SK-N-SH (cell line): ENCODE results near the gene HSD17B7. TPM values are rescaled to one million over a fixed set of nuclear protein-coding genes. Genes with fewer than 3 reads are reported as not detected.

Source experiments
- CTCF ChIA-PET: fragments of 300-600, 350-600 bp; formaldehyde crosslinking; extraction: SDS; loops from one replicate; lab custom pipeline; 2021; lab: Yijun Ruan, JAX
- POLR2A ChIA-PET: fragments of 350-600 bp; sonication (Branson Sonifier 250); formaldehyde crosslinking; extraction: SDS; loops from one replicate; lab custom pipeline; 2020; ENCODE audit warnings: antibody characterized with exemption, inconsistent platforms; lab: Yijun Ruan, JAX
- DNase-seq: peaks from one replicate; pipeline ENCODE4 v3.0.0; 2012
- H2AFZ ChIP-seq: fragments of 200-600 bp; sonication (generic); 2 replicates; pipeline ENCODE4 v1.8.1; 2016; ENCODE audit warnings: antibody characterized with exemption, mild to moderate bottlenecking, low read depth
- H3F3A ChIP-seq: fragments of 200-600 bp; sonication (generic); replicated peaks from 2 replicates; pipeline ENCODE3; 2016; ENCODE audit warnings: antibody characterized with exemption, mild to moderate bottlenecking; ENCODE audit not compliant: insufficient read depth
- H3K27ac ChIP-seq, 2 experiments: fragments of 200-500 bp in 1 of 2; fragments of 200-600 bp in 1 of 2; sonication (Bioruptor generic) in 1 of 2; sonication (generic), shearing (Covaris generic) in 1 of 2; 2 replicates each; pipeline versions ENCODE4 v1.5.1 to v1.6.1; 2014 to 2016; ENCODE audit warnings: low read depth in 2 of 2, inconsistent platforms in 1 of 2, low read length in 1 of 2, mild to moderate bottlenecking in 1 of 2, mixed read lengths in 1 of 2
- H3K27me3 ChIP-seq: fragments of 200-600 bp; sonication (generic), shearing (Covaris generic); 2 replicates; pipeline ENCODE4 v1.6.1; 2016; ENCODE audit warnings: mixed run types; ENCODE audit not compliant: insufficient read depth
- H3K36me3 ChIP-seq, 2 experiments: fragments of 200-500 bp in 1 of 2; fragments of 200-600 bp in 1 of 2; sonication (Bioruptor generic) in 1 of 2; sonication (generic) in 1 of 2; replicated peaks in 1 of 2; 2 replicates each; pipeline versions ENCODE3 to v1.5.1; 2014 to 2016; ENCODE audit warnings: low read length in 1 of 2, mild to moderate bottlenecking in 1 of 2; ENCODE audit not compliant: insufficient read depth in 2 of 2, control insufficient read depth in 1 of 2
- H3K4me1 ChIP-seq, 2 experiments: fragments of 200-500 bp in 1 of 2; fragments of 200-600 bp in 1 of 2; sonication (Bioruptor generic) in 1 of 2; sonication (generic), shearing (Covaris generic) in 1 of 2; 2 replicates each; pipeline versions ENCODE4 v1.5.1 to v1.6.1; 2014 to 2016; ENCODE audit warnings: low read depth in 1 of 2, low read length in 1 of 2, mixed run types in 1 of 2; ENCODE audit not compliant: insufficient read depth in 2 of 2, control insufficient read depth in 1 of 2
- H3K4me2 ChIP-seq: fragments of 200-600 bp; sonication (generic), shearing (Covaris generic); 2 replicates; pipeline ENCODE4 v1.6.1; 2017; ENCODE audit warnings: mixed run types
- H3K4me3 ChIP-seq, 2 experiments: fragments of 200-500 bp in 1 of 2; fragments of 200-600 bp in 1 of 2; sonication (Bioruptor generic) in 1 of 2; sonication (generic), shearing (Covaris generic) in 1 of 2; 2 replicates each; pipeline versions ENCODE4 v1.5.1 to v1.8.1; 2014 to 2016; ENCODE audit warnings: low read depth in 2 of 2, inconsistent platforms in 1 of 2, low read length in 1 of 2, mild to moderate bottlenecking in 1 of 2, mixed read lengths in 1 of 2, moderate library complexity in 1 of 2
- H3K79me2 ChIP-seq: fragments of 200-600 bp; sonication (generic); 2 replicates; pipeline ENCODE4 v1.8.1; 2017; ENCODE audit warnings: mild to moderate bottlenecking; ENCODE audit not compliant: insufficient read depth
- H3K9ac ChIP-seq: fragments of 200-600 bp; sonication (generic); 2 replicates; pipeline ENCODE4 v1.6.1; 2017; ENCODE audit warnings: mixed run types
- H3K9me2 ChIP-seq: fragments of 200-600 bp; sonication (generic); 2 replicates; pipeline ENCODE4 v1.6.1; 2017; ENCODE audit warnings: mixed run types
- H3K9me3 ChIP-seq: fragments of 200-600 bp; sonication (generic); 2 replicates; pipeline ENCODE4 v1.6.1; 2017; ENCODE audit warnings: mixed run types, mild to moderate bottlenecking, moderate library complexity
- H4K20me1 ChIP-seq: fragments of 200-600 bp; sonication (generic); 2 replicates; pipeline ENCODE4 v1.6.1; 2017; ENCODE audit warnings: mild to moderate bottlenecking, mixed run types; ENCODE audit not compliant: insufficient read depth
- CHD2 ChIP-seq: fragments of 150-350 bp; IDR thresholded peaks from 2 replicates; pipeline ENCODE4 v1.6.1; 2018; ENCODE audit warnings: low read length; ENCODE audit not compliant: partially characterized antibody
- CTCF ChIP-seq: fragments of 200-600 bp; sonication (generic); IDR thresholded peaks from 2 replicates; pipeline ENCODE4 v1.6.1; 2017; ENCODE audit warnings: antibody characterized with exemption, mild to moderate bottlenecking, moderate library complexity
- EZH2phosphoT487 ChIP-seq: fragments of 200-600 bp; sonication (generic); IDR thresholded peaks from 2 replicates; pipeline ENCODE4 v1.6.1; 2017; ENCODE audit warnings: low read depth, mixed run types, mild to moderate bottlenecking, antibody characterized with exemption, moderate library complexity, borderline replicate concordance
- FOSL2 ChIP-seq: IDR thresholded peaks from 2 replicates; pipeline ENCODE4 v1.4.0; 2012; ENCODE audit warnings: low read depth, mild to moderate bottlenecking, moderate library complexity, borderline replicate concordance
- FOXJ3 ChIP-seq: sonication (generic); formaldehyde crosslinking; IDR thresholded peaks from 2 replicates; pipeline ENCODE4 v1.5.1; 2020; ENCODE audit warnings: mild to moderate bottlenecking, missing genetic modification reagents
- FOXM1 ChIP-seq: IDR thresholded peaks from 2 replicates; pipeline ENCODE4 v1.4.0; 2012; ENCODE audit warnings: low read depth, mild to moderate bottlenecking
- IRF3 ChIP-seq: fragments of 150-350 bp; IDR thresholded peaks from 2 replicates; pipeline ENCODE4 v1.6.1; 2016; ENCODE audit warnings: mild to moderate bottlenecking, low read depth, low read length
- MEF2A ChIP-seq: IDR thresholded peaks from 2 replicates; pipeline ENCODE4 v1.4.0; 2012; ENCODE audit warnings: low read depth, borderline replicate concordance
- MXI1 ChIP-seq: IDR thresholded peaks from 2 replicates; pipeline ENCODE4 v1.6.1; 2012; ENCODE audit warnings: mild to moderate bottlenecking, low read depth, low read length, improper control_type of control experiment
- NFIC ChIP-seq: IDR thresholded peaks from 2 replicates; pipeline ENCODE4 v1.4.0; 2012; ENCODE audit warnings: borderline replicate concordance
- POLR2AphosphoS5 ChIP-seq: IDR thresholded peaks from 2 replicates; pipeline ENCODE4 v1.6.1; 2012; ENCODE audit warnings: low read depth, low read length
- RFX5 ChIP-seq: IDR thresholded peaks from 2 replicates; pipeline ENCODE4 v1.6.1; 2012; ENCODE audit warnings: mild to moderate bottlenecking, improper control_type of control experiment, low read length
- SIN3A ChIP-seq: IDR thresholded peaks from 2 replicates; pipeline ENCODE4 v1.6.1; 2012; ENCODE audit warnings: low read depth, mild to moderate bottlenecking, low read length, moderate library complexity, borderline replicate concordance
- SMC3 ChIP-seq: IDR thresholded peaks from 2 replicates; pipeline ENCODE4 v1.6.1; 2012; ENCODE audit warnings: low read depth, low read length, improper control_type of control experiment
- TAF1 ChIP-seq: IDR thresholded peaks from 2 replicates; pipeline ENCODE4 v1.6.1; 2012; ENCODE audit warnings: low read depth, mild to moderate bottlenecking, low read length, moderate library complexity, borderline replicate concordance
- TEAD4 ChIP-seq: IDR thresholded peaks from 2 replicates; pipeline ENCODE4 v1.4.0; 2012; ENCODE audit warnings: mild to moderate bottlenecking, borderline replicate concordance; ENCODE audit not compliant: insufficient read depth
- WGBS: methylation state at CpG from one replicate; pipeline ENCODE4 v1.1.6; 2017; ENCODE audit warnings: low lambda C conversion rate; 5-methylcytosine and 5-hydroxymethylcytosine counted together
- polyA plus RNA-seq, 3 experiments: library from polyadenylated mRNA; depleted of rRNA; stranded (reverse); fragments of >200 nt; gene quantifications; 2 replicates each; pipeline ENCODE4 v1.2.3, GENCODE V29; 2012
- TF ChIP-seq, protein P1 (sequence below): IDR thresholded peaks from 2 replicates; pipeline ENCODE4; 2012
- TF ChIP-seq, protein P2 (sequence below): fragments of 150-350 bp; IDR thresholded peaks from 2 replicates; pipeline ENCODE4 v1.6.1; 2017; ENCODE audit warnings: antibody characterized with exemption, low read length, low read depth, borderline replicate concordance
- TF ChIP-seq, protein P3 (sequence below): IDR thresholded peaks from 2 replicates; pipeline ENCODE4 v1.4.0; 2012; ENCODE audit warnings: low read depth, borderline replicate concordance

HSD17B7 gene
- polyA plus RNA-seq, 1 of the 3 experiments (the other 2 are of a cell fraction): 14.5 TPM

DNA sequence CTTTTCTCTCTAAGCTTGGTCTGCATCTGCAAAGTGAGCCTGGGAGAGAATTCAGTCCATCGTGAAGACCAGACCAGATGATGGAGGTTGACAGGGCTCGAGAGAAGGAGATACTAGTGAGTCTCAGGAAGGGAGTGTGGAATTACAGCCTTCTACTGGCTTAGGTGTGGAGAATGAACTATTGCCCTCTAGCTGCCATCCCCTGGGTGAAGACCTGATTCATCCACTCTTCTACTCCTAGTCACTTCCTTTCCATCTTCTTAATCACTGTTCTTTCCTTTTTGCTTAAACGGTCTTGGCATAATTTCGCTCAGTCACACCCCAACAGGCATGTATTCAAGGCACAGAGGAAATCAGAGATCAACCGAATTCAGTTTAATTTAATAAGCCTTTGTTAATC lies 34.0 kb upstream of the HSD17B7 start:
- Histone ChIP-seq H3K4me2 (no peak overlapping the region), H3K9me3 (no peaks in the 10 kb centered on the region), H3K9me2 (no peaks in the 10 kb centered on the region), H3F3A (peaks cover 6% of the 10 kb centered on the region), H3K36me3 (peaks cover 79 to 88% of the 10 kb centered on the region in 2 experiments), H3K4me1 (peaks cover 0 to 29% of the 10 kb centered on the region in 2 experiments; a peak in 1 of 4 replicates), H3K4me3 (no peak overlapping the region), H3K27ac (peak overlapping the region in 1 of 2 experiments; percentile 24; a peak in 1 of 4 replicates), H4K20me1 (no peaks in the 10 kb centered on the region), H3K9ac (no peak overlapping the region), H3K79me2 (no peaks in the 10 kb centered on the region), H2AFZ (no peak overlapping the region), H3K27me3 (no peaks in the 10 kb centered on the region)
- TF ChIP-seq FOSL2 (0 out of 2 replicates have a peak, but pooled peaks have one; percentile 3), MXI1 (no peak)
- TF ChIP-seq, protein P1, sequence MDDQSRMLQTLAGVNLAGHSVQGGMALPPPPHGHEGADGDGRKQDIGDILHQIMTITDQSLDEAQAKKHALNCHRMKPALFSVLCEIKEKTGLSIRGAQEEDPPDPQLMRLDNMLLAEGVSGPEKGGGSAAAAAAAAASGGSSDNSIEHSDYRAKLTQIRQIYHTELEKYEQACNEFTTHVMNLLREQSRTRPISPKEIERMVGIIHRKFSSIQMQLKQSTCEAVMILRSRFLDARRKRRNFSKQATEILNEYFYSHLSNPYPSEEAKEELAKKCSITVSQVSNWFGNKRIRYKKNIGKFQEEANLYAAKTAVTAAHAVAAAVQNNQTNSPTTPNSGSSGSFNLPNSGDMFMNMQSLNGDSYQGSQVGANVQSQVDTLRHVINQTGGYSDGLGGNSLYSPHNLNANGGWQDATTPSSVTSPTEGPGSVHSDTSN: peak; percentile 10; the same call in 1 of the 2 replicates
- ChIA-PET CTCF (no interaction called here), POLR2A (no interaction called here)
- WGBS: 72% methylated on average over 5 of the region's 5 CpGs
- no peak for DNase-seq

- H3K9me3 ChIP-seq: no peaks in the 10 kb centered on the region
- TF ChIP-seq TAF1: no peak
- TF ChIP-seq TEAD4: no peak
- no peak for TF ChIP-seq NFIC
- TF ChIP-seq CHD2: no peak
- no peak for TF ChIP-seq RFX5
- TF ChIP-seq, protein P2, sequence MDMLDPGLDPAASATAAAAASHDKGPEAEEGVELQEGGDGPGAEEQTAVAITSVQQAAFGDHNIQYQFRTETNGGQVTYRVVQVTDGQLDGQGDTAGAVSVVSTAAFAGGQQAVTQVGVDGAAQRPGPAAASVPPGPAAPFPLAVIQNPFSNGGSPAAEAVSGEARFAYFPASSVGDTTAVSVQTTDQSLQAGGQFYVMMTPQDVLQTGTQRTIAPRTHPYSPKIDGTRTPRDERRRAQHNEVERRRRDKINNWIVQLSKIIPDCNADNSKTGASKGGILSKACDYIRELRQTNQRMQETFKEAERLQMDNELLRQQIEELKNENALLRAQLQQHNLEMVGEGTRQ: no peak
- no peak for TF ChIP-seq CTCF
- TF ChIP-seq MEF2A: no peak
- no peak for TF ChIP-seq FOXJ3 (CRISPR knock-in tag)
- no peak for TF ChIP-seq POLR2AphosphoS5
- no peak for TF ChIP-seq SIN3A
- TF ChIP-seq, protein P3, sequence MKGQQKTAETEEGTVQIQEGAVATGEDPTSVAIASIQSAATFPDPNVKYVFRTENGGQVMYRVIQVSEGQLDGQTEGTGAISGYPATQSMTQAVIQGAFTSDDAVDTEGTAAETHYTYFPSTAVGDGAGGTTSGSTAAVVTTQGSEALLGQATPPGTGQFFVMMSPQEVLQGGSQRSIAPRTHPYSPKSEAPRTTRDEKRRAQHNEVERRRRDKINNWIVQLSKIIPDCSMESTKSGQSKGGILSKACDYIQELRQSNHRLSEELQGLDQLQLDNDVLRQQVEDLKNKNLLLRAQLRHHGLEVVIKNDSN: no peak
- no peak for TF ChIP-seq FOXM1
- TF ChIP-seq, protein P1: no peak
- no peak for TF ChIP-seq SMC3
- TF ChIP-seq EZH2phosphoT487: no peak
- TF ChIP-seq IRF3: no peak
- no peaks in the 10 kb centered on the region for H4K20me1 ChIP-seq
- no peak overlapping the region for H3K4me2 ChIP-seq
- peaks cover 1% of the 10 kb centered on the region; the same call in 1 of the 2 replicates for H3K79me2 ChIP-seq
- H3F3A ChIP-seq: peaks cover 6% of the 10 kb centered on the region
- no peak overlapping the region for H3K27ac ChIP-seq
- no peak for DNase-seq
- POLR2A ChIA-PET: no interaction called here
- no peaks in the 10 kb centered on the region for H3K27me3 ChIP-seq
- H3K9ac ChIP-seq: no peak overlapping the region
- peaks cover 0 to 29% of the 10 kb centered on the region in 2 experiments; a peak in 2 of 4 replicates for H3K4me1 ChIP-seq
- H2AFZ ChIP-seq: no peak overlapping the region
- H3K36me3 ChIP-seq: peaks cover 89 to 96% of the 10 kb centered on the region in 2 experiments
- CTCF ChIA-PET: no interaction called here
- H3K4me3 ChIP-seq: no peak overlapping the region
- 84% methylated on average over 1 of the region's 1 CpG for WGBS
- H3K9me2 ChIP-seq: no peaks in the 10 kb centered on the region
Measured at GRCh38 chr1:162757476-162757875, 33.0 kb upstream of the HSD17B7 start.
